ENCODE measurements around the gene ERN2.

GRCh38 chr16:23706439-23706838 lies 6.6 kb downstream of the ERN2 start:
- TF ChIP-seq CTCF (IDR thresholded peaks at IDR 0.05; ENCODE audit: low read depth, low read length, poor library complexity, severe bottlenecking) (no peak), EZH2phosphoT487 (IDR thresholded peaks at IDR 0.05; ENCODE audit: borderline replicate concordance, low read length) (no peak)
